Iris pigment epithelial cell (primary cell): ENCODE results near the gene LRIG1.

Experiments
- DNase-seq: peaks from one replicate; pipeline ENCODE4 v3.0.0-alpha.2; 2011; ENCODE audit warnings: low read depth

The LRIG1 gene

DNA sequence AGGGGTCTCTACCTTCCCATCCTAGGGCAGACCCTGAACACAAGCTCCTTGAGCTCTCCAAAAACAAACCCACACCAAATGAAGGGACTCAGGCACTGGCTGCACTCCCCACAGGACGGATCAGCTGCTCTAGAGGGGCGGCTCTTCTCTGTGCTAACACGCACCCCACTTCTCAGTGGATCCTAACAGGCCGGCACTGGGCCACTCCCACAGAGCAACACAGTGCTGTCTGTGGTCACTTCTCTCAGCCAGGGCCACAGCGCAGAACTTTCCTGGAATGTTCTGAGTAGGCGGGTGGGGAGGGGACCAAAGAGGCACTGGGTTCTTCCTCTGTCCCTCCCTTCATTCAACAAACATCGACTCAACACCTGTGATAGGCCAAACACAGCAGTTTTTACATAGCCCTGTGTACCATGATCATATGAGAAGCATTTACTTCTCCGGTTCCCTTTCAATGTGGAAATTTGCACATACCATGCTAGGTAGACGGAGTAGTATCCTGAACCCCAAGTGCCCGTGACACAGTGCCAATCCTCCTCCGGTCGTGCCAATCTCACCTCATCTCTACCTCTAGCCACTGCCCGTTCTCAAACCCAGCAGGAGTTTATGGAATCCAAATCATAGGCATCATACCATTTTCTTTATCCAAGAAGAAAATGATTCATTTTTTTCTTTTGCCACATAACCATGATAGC, 98.1 kb downstream of the LRIG1 start:
- DNase-seq = peak; percentile 39

DNA sequence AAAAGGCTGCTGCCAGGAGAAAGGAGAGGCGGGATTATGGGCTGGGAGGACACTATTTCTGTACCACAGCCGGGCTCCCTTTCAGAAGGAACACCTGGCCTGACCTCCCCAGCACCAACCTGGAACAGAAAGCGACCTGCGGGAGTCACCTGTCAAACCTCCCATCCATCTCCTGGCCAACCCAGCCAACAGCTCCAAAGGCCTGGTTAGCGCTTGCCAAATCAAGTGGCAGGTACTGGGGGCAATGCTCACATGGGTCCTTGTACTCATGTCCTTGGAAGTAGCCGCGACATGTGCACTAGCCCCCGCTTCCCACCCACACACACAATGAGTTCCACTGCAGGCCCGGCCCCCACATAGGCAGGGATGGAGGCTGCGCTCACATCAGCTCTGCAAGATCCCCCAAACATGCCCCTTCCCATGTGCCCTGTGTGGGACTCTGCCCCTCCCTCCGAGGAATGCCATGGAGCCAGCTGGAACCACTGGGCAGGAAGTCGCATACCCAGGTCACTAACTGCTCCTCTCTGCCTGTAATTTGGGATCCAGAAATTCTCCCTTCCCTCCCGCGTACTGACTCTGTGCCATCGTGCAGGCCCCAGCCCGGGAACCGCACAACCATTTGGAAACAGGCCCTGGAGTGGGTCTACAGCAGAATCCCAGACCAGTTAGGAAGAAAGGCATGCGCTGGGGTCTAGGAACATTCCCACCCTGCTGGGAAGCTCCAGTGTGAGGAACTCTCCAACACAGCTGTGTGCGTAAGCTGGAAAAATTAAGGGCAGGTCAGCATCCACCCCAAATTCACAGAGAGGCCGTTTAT, 98.9 kb downstream of the LRIG1 start:
- DNase-seq = no peak

DNA sequence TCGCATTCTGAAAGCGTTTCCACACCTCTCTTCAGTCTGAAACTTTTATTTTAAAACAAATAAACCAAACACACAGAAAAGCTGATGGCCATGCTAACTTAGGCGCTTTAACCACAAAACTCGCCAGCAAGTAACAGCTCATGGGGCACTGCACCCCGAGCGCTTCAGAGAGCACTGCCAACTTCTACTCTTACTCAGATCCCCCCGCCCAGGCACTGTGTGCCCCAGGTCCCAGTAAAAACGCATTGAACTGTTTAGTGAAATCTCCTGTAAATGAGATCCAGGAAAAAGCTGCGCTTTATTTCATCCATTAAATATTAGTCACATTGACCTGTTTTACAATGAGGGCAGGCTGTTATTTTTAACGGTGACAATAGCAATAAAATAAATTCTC, 99.7 kb downstream of the LRIG1 start:
- no peak for DNase-seq

DNA sequence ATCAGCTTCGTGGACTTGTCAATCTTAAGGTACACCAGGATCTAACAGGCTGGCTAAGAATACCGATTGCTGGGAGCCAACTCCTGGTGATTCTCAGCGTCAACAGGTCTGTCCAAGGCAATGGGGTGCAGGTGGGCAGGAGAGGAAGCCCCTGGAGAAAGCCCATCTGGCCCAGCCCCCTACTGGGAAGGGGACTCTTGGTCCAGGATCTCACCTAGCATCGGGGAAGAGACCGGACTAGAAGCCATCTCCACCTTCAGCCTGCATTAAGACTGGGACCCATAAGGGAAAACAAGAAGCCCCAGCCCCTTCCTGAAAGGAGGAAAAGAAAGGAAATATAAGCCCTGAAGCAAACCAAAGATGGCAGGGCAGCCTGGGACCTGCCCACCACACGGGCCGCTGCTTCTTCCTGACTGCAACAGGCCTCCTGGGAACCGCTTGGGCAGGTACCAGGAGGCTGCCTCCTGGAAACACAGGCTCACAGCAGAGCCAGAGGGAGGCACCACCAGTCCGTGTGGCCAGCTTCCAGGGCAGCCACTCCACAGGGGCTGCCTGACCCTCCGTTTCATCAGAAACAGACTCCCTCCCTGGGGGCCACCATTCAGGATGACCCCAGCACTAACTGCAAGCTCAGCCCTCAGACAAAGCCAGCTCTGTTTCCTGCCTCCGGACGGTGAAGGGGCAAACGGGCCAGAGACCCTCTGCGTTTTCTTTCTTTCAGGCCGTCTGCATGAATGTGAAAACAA, 100.2 kb downstream of the LRIG1 start:
- no peak for DNase-seq

DNA sequence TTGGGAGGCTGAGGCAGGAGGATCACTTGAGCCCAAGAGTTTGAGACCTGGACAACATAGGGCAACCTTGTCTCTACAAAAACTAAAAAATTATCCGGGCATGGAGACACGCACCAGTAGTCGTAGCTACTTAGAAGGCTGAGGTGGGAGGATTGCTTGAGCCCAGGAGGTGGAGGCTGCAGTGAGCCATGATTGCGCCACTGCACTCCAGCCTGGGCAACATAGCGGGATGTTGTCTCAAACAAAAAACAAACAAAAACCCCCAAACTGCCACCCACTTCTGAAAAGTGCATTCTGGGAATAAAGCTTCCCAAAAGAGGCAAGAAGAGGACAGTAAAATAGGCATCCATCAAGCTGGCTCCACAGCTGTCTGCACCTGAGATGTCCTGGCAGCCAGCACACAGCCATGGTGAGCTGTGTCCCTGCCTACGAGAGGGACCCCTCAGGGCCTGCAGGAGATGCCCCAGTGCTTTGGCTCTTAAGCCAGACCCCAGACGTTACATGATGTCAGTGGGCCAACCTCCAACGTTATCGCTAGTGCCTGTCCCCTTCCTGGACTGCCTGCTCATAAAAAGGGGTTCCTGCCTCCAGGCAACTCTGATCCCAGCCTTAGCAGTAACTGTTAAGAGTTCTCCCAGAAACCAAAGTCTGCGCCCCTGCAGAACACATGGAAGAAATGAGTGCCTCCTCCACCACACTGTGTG, 101.1 kb downstream of the LRIG1 start:
- no peak for DNase-seq

DNA sequence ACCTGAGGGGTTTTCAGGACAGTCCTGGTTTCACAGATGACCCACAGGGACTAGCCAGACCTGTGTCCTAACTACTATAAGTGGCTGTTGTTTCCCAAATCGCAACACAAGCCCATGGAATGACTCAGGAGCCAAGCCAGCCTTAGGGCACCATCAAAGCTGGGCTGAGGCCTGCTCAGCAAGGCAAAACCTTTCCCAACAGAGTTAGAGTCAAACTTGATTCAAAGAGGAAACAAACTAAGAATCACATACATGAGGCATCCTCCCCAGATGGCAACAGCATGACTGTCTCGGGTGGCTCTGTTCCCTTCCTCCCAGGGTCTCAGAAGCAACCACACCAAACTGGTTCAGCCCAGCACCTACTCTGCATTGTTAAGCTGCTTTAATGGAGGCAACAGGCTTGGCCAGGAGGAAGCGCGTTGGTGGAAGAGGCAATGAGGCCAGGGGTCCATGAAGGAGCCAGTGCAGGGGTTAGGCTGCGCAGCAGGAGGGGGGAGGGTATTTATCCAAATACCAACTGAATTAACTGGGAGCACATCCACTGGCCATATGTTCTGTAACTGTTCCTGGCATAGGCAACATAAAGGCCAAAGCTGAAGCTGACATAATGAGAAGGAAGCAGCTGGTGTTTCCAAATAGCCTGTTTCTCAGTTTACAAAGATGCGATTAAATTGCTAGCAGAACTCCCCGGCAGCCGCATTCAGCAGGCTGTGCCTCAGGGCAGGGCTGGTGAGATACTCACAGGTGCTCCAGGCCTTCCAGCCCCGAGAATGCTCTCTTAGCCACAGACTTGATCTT, 102.4 kb downstream of the LRIG1 start:
- no peak for DNase-seq

DNA sequence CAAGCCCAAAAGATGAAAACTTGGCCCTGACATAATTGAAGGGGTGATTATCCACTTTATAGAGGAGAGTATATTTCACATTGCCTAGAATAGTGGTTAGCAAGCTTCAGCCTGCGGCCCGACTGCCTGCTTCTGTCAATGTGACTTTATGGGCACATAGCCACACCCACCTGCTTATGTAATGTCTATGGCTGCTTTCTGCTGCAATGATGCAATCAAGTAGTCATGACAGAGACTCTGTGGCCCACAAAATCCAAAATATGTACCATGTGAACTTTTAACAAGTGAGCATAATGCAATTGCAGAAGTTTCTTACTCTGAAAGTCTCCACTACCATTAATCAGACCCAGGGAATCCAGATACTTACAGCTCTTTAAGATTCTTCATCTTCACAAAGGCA, 103.1 kb downstream of the LRIG1 start:
- DNase-seq = peak; percentile 63

DNA sequence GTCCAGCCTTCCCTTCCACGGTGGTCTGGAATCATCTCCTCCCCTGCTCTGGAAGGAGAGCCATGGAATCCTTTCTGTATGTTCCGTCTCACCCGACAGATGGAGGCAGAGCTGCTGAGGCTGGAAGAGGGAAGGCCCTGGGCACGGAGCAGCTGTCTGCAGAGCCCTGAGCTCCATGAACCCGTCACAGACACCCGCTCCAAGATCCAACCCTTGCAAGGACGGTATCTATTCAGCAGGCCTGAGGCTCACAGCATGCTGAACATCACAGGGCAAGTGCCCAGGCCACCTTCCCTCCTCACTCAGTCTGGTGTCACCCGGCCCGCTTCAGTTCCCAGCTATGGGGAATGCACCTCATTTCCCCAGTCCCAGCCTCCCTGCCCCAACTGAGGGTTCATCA, 103.9 kb downstream of the LRIG1 start:
- no peak for DNase-seq

DNA sequence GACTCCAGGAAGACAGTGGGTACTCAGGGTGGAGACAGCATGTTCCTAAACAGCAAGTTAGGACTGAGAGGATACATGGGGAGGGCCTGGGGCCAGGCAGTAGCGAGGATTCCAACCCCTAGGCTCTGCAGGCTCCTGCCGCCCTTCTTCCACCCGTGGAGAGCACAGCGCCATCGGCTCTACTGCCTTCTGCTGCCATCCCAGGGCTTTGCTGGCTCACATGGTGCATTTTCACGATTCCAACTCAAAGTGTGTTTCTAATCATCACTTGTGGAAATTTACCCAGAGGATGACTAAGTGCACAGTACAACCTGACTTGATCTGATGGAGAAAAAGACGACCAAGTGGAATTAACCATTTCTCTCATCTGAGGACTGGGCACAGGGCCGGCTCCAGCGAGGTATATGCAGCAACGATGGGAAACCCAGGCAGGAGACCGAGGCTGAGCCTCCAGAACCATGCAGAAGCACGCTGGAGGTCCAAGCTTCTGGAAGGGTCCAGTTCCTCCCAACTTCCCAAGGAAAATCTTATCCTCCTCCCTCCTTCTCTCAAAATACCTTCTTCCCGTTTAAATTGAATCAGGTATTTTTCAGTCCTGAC, 104.6 kb downstream of the LRIG1 start:
- DNase-seq = no peak

DNA sequence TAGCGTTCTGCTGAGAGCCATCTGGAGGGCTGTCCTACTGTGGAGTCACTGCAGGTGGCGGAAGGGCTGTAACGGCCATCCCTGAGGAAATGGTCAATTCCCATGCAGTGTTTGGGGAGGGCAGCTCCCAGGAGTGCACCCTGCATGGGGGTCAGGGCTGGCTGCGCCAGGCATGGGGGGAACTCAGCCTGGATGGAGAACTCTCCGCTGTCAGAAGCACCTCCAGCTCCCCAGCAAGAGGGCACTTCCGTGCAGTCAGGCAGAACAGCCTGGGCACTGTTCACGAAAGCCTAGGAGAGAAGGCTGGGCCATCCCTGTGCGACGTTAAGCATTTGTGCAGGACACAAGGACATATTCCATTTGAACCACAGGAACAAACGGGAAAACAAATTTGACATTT, 105.2 kb downstream of the LRIG1 start:
- no peak for DNase-seq

DNA sequence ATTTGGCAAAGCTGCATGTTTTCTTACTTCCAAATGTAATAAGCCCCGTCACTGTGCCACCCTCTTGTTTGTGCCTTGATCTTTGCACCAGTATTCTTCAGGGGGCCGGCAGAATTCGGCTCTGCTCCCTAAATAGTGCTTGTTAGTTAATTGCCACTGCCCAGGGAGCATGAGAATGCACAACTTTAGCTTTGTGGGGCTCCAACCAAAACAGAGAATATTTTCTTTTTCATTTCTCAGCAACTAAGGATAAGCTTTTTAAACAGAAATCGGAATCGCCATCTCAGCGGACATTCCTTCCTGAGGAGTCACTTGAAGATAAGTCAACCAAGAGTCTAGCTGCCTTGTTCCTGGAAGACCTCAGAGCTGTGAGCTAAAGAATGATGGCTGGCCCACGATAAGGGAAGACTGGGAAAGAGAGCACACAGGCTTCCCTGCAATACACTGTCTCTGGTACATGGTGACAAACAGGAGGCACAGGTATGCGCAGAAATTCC, 106.0 kb downstream of the LRIG1 start:
- DNase-seq = peak; percentile 89

DNA sequence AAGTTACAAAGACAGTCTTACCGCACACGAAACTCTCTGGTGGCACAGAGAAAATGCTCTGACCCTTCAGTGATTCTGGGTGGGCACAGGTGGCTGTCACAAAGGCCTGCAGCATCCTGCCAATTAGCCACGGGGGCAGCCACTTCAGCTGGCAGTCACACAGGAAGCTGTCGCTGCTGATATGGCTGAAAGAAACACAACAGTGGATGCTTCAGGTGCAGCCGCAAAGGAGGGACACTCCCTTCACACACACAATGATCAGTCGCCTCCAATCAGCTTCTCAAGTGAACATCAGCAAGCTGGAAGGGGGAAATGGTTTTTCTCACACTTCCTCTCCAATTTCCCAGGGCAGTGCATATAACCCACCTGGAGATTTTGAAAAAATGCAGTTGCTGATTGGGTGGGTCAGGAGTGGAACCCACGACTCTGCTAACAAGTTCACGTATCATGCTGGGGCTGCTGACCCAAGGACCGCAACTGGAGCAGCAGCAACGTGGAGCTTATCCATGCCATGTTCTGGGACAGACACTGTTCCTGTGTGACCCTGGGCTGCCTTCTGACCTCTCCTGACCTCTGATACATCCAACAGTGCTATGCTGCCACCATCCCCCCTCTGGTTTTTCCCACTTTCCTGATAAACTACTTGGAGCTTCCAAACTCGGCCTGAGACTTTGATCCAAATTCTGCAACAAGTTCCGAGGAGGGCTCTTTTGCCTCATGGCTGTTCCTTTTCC, 106.6 kb downstream of the LRIG1 start:
- no peak for DNase-seq

DNA sequence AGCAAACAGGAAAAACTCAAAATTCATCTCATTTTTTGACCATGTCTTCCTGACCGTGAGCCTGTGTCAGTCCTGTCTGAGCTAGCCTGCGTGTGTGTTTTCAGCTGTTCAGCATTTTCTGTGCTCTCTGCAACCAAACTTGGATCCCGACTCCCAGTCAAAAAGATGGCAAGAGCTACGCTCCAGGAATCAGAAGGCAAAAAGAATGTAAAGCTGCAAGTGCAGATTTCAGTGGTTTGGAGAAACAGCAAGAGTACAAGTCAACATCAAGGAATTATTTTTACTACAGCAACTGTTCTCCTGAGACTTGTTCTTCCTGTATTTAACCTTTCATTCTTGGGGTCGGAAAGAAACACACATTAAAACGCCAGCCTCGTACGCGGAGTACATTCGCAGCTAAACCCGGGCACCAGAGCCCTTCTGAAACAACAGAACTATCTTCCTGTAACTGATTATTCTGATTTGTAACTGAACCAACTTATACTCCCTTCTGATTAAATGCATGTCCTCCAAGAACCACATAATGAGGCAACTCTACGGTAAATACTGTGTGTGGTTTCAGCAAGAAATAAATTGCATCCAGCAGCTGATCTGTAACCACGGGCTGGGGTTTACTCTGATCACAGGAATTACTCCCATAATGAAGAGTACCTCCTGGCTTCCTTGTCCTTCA, 107.4 kb downstream of the LRIG1 start:
- DNase-seq = peak; percentile 80

DNA sequence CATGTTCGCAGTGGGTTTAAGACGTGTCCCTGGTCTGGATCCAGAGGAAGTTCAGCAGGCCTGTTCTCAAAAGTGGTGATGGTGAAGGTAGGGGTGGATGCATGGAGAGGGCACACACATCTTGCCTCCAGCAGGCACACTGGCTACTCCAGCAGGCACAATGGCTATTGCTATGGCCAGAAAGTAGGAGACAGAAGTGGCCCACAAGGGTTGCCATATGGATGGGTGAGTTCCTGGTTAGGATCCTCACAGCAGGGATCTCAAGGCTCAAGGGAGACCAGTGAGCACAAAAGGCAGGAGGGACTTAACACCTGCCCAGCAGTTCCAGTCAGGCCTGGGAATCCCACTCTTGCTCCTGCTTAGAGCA, 107.9 kb downstream of the LRIG1 start:
- no peak for DNase-seq

DNA sequence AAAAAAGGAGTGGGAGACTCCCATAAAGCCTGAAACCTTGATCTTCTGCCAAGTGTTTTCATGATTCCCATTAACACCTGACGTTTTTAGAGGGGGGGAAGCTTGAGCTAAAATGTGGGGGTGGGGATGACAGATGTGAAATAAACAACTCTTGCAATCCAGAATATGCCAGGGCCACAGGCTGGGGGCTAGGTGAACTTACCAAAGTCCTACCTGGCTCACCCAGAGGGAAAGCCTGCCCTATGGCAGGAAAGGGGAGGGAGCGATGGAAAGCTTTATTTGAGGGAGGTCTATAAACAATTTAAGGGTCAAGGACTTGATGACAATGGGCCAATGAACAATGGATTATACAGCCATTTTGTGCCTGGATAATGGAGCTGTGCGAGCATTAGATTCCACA, 108.3 kb downstream of the LRIG1 start:
- no peak for DNase-seq

DNA sequence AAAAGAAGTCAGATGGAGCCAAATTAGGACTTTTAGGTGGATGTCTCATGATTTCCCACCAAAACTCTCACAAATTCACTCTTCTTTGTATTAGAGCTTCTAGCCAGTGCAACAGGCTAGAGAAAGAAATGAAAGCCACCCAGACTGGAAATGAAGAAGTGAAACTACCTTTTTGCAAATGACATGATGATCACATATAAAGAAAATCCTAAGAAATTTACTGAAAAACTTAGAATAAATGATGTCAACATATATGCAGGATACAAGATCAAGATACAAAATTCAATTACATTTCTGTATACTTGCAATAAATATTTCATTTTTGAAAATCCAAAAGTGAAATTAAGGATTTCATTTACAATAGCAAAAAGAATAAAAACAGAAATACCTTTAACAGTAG, 110.8 kb downstream of the LRIG1 start:
- no peak for DNase-seq

DNA sequence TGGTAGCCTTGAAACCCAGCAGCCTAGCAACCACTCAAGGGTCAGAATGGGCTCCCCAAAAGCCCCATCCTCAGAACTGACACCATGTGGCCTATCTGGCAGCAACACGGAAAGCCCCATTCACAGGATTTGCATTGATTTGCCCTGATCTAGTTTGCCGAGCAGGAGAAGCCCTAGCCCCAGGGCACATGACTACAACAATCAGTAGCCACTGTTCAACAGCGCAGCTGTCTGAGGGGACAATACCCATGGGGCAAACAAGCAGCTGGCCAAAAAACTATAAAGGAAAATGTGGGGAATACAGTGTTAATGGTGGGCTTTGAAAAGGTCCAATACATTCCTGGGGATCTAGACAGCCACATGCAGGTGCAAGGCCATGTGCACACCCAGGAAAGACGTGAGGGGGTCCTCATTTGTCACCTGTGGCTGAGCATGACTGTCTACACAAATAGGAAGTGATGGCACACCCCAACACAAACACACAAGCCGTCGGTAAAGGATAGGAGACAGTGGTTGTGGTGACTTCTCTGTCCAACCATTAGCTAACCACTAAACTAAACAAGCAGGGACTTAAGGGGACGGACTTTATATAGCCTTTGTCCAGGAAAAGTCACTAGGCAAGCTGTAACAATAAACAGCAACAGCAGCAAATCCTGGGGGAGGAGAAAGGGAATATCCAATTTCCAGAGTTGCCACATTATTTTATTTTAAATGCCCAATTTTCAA, 113.7 kb downstream of the LRIG1 start:
- no peak for DNase-seq

DNA sequence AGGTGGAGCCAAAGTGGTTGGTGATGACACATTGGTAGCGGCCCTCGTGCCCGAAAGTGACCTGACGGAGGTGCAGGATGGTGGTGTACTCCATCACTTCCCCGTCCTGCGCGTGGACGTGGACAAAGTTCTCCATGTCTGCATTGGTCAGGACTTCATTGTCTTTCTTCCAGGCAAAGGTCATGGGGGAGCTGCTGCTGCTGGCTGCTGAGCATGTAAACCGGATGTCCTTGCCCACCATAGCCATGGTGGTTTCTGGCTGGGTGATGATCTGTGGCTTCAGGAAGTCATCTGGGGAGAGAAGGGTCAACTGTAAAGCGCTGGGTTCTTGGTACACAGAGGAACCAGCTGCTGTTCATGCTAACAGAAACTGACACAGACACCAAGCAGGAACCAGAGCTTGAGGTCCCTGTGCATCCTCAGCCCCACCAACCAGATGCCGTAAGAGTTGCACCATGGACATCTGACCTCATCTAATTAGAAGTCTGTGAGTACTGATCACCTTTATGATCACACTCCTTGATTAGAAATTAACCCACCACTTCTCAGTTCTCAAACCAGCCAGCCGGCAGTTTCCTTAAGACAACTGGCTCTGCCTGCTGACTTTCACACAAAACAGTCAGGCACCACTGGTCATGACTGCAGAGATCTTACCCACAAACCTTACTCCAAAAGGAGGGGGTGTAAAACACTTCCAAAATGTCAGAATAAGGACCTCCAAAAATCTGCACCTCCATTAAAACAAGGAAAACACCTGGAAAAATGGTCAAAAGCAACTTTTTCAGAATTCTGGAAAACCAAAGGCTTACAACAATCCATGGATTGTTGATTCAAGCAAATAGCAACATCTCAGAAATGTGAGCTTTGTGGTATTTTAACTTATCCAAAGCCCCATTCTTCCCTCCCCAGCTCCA, 114.6 kb downstream of the LRIG1 start:
- DNase-seq = no peak
